ENCODE results near the gene LAMA3.

Gene LAMA3

DNA sequence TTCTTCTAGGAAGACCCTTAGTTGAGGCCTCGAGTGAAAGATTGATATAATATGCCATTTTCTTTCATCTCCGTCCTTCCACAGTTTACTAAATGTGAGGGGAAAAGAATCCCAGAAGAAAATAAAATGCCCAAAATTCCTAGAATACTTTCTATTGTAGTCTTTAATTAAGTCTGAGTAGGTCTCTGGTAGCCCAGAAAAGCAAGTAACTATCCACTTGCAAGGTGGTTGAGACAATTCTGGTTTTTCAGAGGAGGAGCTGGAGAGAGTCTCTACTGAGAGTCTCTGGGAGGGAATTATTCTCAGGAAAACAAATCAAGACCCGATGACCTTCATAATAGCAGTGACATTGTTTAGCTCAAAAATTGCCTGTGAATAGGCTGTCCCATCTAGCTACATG lies 261.4 kb downstream of the LAMA3 start (continued):
- TF ChIP-seq, protein P1, sequence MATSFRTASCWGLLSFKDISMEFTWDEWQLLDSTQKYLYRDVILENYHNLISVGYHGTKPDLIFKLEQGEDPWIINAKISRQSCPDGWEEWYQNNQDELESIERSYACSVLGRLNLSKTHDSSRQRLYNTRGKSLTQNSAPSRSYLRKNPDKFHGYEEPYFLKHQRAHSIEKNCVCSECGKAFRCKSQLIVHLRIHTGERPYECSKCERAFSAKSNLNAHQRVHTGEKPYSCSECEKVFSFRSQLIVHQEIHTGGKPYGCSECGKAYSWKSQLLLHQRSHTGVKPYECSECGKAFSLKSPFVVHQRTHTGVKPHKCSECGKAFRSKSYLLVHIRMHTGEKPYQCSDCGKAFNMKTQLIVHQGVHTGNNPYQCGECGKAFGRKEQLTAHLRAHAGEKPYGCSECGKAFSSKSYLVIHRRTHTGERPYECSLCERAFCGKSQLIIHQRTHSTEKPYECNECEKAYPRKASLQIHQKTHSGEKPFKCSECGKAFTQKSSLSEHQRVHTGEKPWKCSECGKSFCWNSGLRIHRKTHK (tag by site-specific recombination; IDR thresholded peaks at IDR 0.05) = no peak
- no peak for TF ChIP-seq ZNF24 (tag by site-specific recombination; IDR thresholded peaks at IDR 0.05)
- no peak for TF ChIP-seq HOXD13 (CRISPR knock-in tag; IDR thresholded peaks at IDR 0.05; ENCODE audit: borderline replicate concordance)

DNA sequence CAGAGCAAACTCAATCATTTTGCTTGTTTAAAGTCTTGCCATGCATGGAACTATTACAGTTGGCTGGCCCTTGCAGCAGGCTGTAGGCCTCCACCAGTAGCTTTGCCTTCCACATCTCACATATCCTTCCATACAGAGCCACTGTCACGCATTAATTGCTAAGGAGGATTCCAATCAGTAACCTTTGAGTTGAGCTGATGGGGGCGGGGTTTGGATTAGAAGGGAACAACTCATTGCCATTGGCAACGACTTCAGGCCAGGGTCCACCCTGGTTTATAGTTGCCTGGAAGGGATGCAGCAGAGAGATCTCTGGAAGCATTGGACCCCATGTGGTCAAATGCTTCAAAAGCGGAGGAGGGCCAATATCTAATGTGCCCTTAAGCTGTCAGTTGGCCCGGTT lies 262.0 kb downstream of the LAMA3 start:
- H3K36me3 ChIP-seq (ENCODE audit: control insufficient read depth in 2 of 2, insufficient read depth in 1 of 2, low read length in 2 of 2) = peaks cover 4 to 35% of the 10 kb centered on the region in 2 experiments
- no peak overlapping the region for H3K27ac ChIP-seq (ENCODE audit: extremely low read depth, low read depth, low read length)
- no peaks in the 10 kb centered on the region for H3K9me3 ChIP-seq (ENCODE audit: control insufficient read depth, insufficient read depth, low read depth, low read length)
- ChIA-PET POLR2A (no interaction called here), CTCF (no interaction called here)
- no peak overlapping the region for H3K4me3 ChIP-seq (ENCODE audit: low read depth, low read length)
- no peaks in the 10 kb centered on the region for H3K4me1 ChIP-seq (ENCODE audit: control insufficient read depth, insufficient read depth, low read length)
- TF ChIP-seq OSR2 (tag by site-specific recombination; IDR thresholded peaks at IDR 0.05) (no peak), ZBTB48 (tag by site-specific recombination; IDR thresholded peaks at IDR 0.05) (no peak), ZNF791 (tag by site-specific recombination; IDR thresholded peaks at IDR 0.05) (no peak)

DNA sequence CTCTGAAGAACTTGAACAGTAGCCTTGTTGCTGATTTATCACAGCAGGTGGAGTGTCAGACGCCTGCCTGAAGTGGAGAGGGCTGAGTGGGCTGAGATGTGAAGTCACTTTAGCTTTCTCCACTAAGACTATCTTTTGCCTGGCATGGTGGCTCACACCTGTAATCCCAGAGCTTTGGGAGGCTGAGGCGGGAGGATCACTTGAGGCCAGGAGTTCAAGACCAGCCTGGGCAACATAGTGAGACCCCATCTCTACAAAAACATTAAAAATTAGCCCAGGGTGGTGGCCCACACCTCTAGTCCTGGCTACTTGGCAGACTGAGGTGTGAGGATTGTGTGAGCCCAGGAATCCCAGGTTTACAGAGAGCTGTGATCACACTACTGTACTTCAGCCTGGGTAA lies 264.7 kb downstream of the LAMA3 start:
- Histone ChIP-seq H3K4me1 (ENCODE audit: control insufficient read depth, insufficient read depth, low read length) (no peaks in the 10 kb centered on the region), H3K36me3 (ENCODE audit: control insufficient read depth in 2 of 2, insufficient read depth in 1 of 2, low read length in 2 of 2) (peaks cover 4 to 39% of the 10 kb centered on the region in 2 experiments), H3K9me3 (ENCODE audit: control insufficient read depth, insufficient read depth, low read depth, low read length) (no peaks in the 10 kb centered on the region), H3K27ac (ENCODE audit: extremely low read depth, low read depth, low read length) (no peak overlapping the region), H3K4me3 (ENCODE audit: low read depth, low read length) (no peak overlapping the region)
- ChIA-PET POLR2A (interaction anchor here (0.6 kb wide), 1 partner anchor 185 kb away, joined by 3 read pairs; no protein-coding TSS in a partner anchor), CTCF (no interaction called here)
- TF ChIP-seq SCRT2 (tag by site-specific recombination; IDR thresholded peaks at IDR 0.05) = no peak
- TF ChIP-seq MYNN (tag by site-specific recombination; IDR thresholded peaks at IDR 0.05; ENCODE audit: borderline replicate concordance) = no peak
- no peak for TF ChIP-seq OVOL3 (tag by site-specific recombination; IDR thresholded peaks at IDR 0.05)
- TF ChIP-seq ZNF121 (tag by site-specific recombination; IDR thresholded peaks at IDR 0.05) = peak; percentile 68; the same call in 1 of the 2 replicates
- no peak for TF ChIP-seq ZNF670 (tag by site-specific recombination; IDR thresholded peaks at IDR 0.05; ENCODE audit: low read depth)
- no peak for TF ChIP-seq ZFP3 (tag by site-specific recombination; IDR thresholded peaks at IDR 0.05; ENCODE audit: low read depth)
- TF ChIP-seq ZNF133 (tag by site-specific recombination; IDR thresholded peaks at IDR 0.05) = no peak

DNA sequence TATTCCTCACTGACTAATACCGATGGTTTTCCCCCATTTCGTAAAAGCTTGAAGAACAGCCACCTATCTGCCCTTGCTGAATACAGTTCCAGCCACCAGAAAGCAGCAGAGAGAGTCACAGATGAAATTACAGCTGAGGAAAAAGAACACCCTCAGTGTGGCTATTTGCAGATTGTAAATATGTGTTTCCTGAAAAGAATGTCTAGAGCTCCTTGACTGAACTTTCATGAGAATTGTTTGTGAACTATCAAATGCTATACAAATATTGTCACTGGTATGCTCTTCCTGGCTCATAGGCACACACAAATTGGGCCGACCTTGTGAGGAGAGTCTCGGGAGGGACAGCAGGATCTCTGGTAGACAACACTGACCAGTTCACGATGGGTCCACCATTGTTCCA lies 267.2 kb downstream of the LAMA3 start:
- Histone ChIP-seq H3K36me3 (ENCODE audit: control insufficient read depth in 2 of 2, insufficient read depth in 1 of 2, low read length in 2 of 2) (peaks cover 4 to 24% of the 10 kb centered on the region in 2 experiments), H3K27ac (ENCODE audit: extremely low read depth, low read depth, low read length) (no peak overlapping the region), H3K9me3 (ENCODE audit: control insufficient read depth, insufficient read depth, low read depth, low read length) (no peaks in the 10 kb centered on the region), H3K4me1 (ENCODE audit: control insufficient read depth, insufficient read depth, low read length) (no peaks in the 10 kb centered on the region), H3K4me3 (ENCODE audit: low read depth, low read length) (no peak overlapping the region)
- ChIA-PET POLR2A (no interaction called here), CTCF (interaction anchor here (1.4 kb wide), 1 partner anchor 164 kb away, joined by 5 read pairs; no protein-coding TSS in a partner anchor)
- TF ChIP-seq SP7 (tag by site-specific recombination; IDR thresholded peaks at IDR 0.05) = no peak
- no peak for TF ChIP-seq ZBTB20 (tag by site-specific recombination; IDR thresholded peaks at IDR 0.05)

DNA sequence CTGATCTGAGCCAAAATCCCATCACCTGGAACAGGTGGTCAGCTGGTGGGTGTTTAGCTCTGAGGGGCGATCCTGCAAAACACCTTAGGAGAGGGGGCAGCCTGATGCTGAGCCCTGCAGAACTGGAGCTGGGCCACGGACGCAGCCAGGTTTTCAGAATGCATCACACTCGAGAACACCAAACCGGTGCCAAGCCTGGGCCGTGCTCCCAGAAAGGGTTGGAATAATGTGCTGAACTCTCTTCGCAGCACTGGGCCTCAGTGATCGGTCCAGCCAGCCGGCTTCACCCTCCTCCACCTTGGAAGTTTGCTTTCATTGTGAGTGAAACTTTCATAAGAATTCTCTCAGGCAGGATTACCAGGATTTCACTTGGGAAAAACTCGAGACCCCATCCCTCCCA lies 268.8 kb downstream of the LAMA3 start:
- ChIA-PET POLR2A (no interaction called here), CTCF (interaction anchor here (0.6 to 1.8 kb wide), 2 partner anchors 17 to 40 kb away, joined by 3 to 7 read pairs; no protein-coding TSS in a partner anchor)
- Histone ChIP-seq H3K9me3 (ENCODE audit: control insufficient read depth, insufficient read depth, low read depth, low read length) (no peaks in the 10 kb centered on the region), H3K36me3 (ENCODE audit: control insufficient read depth in 2 of 2, insufficient read depth in 1 of 2, low read length in 2 of 2) (peaks cover 4 to 15% of the 10 kb centered on the region in 2 experiments), H3K27ac (ENCODE audit: extremely low read depth, low read depth, low read length) (no peak overlapping the region), H3K4me1 (ENCODE audit: control insufficient read depth, insufficient read depth, low read length) (no peaks in the 10 kb centered on the region), H3K4me3 (ENCODE audit: low read depth, low read length) (no peak overlapping the region)
- TF ChIP-seq, protein P2, sequence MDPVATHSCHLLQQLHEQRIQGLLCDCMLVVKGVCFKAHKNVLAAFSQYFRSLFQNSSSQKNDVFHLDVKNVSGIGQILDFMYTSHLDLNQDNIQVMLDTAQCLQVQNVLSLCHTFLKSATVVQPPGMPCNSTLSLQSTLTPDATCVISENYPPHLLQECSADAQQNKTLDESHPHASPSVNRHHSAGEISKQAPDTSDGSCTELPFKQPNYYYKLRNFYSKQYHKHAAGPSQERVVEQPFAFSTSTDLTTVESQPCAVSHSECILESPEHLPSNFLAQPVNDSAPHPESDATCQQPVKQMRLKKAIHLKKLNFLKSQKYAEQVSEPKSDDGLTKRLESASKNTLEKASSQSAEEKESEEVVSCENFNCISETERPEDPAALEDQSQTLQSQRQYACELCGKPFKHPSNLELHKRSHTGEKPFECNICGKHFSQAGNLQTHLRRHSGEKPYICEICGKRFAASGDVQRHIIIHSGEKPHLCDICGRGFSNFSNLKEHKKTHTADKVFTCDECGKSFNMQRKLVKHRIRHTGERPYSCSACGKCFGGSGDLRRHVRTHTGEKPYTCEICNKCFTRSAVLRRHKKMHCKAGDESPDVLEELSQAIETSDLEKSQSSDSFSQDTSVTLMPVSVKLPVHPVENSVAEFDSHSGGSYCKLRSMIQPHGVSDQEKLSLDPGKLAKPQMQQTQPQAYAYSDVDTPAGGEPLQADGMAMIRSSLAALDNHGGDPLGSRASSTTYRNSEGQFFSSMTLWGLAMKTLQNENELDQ (tag by site-specific recombination; IDR thresholded peaks at IDR 0.05; ENCODE audit: low read depth) = no peak
- TF ChIP-seq ZNF132 (tag by site-specific recombination; IDR thresholded peaks at IDR 0.05; ENCODE audit: borderline replicate concordance) (no peak), ZNF600 (tag by site-specific recombination; IDR thresholded peaks at IDR 0.05) (no peak), ZNF112 (tag by site-specific recombination; IDR thresholded peaks at IDR 0.05) (no peak), MZF1 (tag by site-specific recombination; IDR thresholded peaks at IDR 0.05; ENCODE audit: borderline replicate concordance) (no peak), YY2 (tag by site-specific recombination; IDR thresholded peaks at IDR 0.05) (no peak)
- TF ChIP-seq, protein P3, sequence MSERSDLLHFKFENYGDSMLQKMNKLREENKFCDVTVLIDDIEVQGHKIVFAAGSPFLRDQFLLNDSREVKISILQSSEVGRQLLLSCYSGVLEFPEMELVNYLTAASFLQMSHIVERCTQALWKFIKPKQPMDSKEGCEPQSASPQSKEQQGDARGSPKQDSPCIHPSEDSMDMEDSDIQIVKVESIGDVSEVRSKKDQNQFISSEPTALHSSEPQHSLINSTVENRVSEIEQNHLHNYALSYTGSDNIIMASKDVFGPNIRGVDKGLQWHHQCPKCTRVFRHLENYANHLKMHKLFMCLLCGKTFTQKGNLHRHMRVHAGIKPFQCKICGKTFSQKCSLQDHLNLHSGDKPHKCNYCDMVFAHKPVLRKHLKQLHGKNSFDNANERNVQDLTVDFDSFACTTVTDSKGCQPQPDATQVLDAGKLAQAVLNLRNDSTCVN (tag by site-specific recombination; optimal IDR thresholded peaks at IDR 0.05) = no peak
- TF ChIP-seq, protein P4, sequence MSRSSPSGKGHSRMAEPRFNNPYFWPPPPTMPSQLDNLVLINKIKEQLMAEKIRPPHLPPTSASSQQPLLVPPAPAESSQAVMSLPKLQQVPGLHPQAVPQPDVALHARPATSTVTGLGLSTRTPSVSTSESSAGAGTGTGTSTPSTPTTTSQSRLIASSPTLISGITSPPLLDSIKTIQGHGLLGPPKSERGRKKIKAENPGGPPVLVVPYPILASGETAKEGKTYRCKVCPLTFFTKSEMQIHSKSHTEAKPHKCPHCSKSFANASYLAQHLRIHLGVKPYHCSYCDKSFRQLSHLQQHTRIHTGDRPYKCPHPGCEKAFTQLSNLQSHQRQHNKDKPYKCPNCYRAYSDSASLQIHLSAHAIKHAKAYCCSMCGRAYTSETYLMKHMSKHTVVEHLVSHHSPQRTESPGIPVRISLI (tag by site-specific recombination; IDR thresholded peaks at IDR 0.05) = no peak
